SK-N-SH (cell line): Measurements from ENCODE around the gene EEF2K.

Experiments
- CHD2 ChIP-seq: fragments of 150-350 bp; IDR thresholded peaks from 2 replicates; pipeline ENCODE4 v1.6.1; 2018; ENCODE audit warnings: low read length; ENCODE audit not compliant: partially characterized antibody
- EZH2phosphoT487 ChIP-seq: fragments of 200-600 bp; sonication (generic); IDR thresholded peaks from 2 replicates; pipeline ENCODE4 v1.6.1; 2017; ENCODE audit warnings: low read depth, mixed run types, mild to moderate bottlenecking, antibody characterized with exemption, moderate library complexity, borderline replicate concordance
- FOXM1 ChIP-seq: IDR thresholded peaks from 2 replicates; pipeline ENCODE4 v1.4.0; 2012; ENCODE audit warnings: low read depth, mild to moderate bottlenecking
- GABPA ChIP-seq: IDR thresholded peaks from 2 replicates; pipeline ENCODE4 v1.4.0; 2012; ENCODE audit warnings: low read depth, mild to moderate bottlenecking
- JUND ChIP-seq: IDR thresholded peaks from 2 replicates; pipeline ENCODE4 v1.4.0; 2012
- MXI1 ChIP-seq: IDR thresholded peaks from 2 replicates; pipeline ENCODE4 v1.6.1; 2012; ENCODE audit warnings: mild to moderate bottlenecking, low read depth, low read length, improper control_type of control experiment
- RAD21 ChIP-seq: IDR thresholded peaks from 2 replicates; pipeline ENCODE4 v1.6.1; 2012; ENCODE audit warnings: mild to moderate bottlenecking, low read length
- RCOR1 ChIP-seq: fragments of 150-350 bp; IDR thresholded peaks from 2 replicates; pipeline ENCODE4 v1.6.1; 2017; ENCODE audit warnings: antibody characterized with exemption, low read length
- SIN3A ChIP-seq: IDR thresholded peaks from 2 replicates; pipeline ENCODE4 v1.6.1; 2012; ENCODE audit warnings: low read depth, mild to moderate bottlenecking, low read length, moderate library complexity, borderline replicate concordance
- SMC3 ChIP-seq: IDR thresholded peaks from 2 replicates; pipeline ENCODE4 v1.6.1; 2012; ENCODE audit warnings: low read depth, low read length, improper control_type of control experiment
- TEAD4 ChIP-seq: IDR thresholded peaks from 2 replicates; pipeline ENCODE4 v1.4.0; 2012; ENCODE audit warnings: mild to moderate bottlenecking, borderline replicate concordance; ENCODE audit not compliant: insufficient read depth
- YY1 ChIP-seq: IDR thresholded peaks from 2 replicates; pipeline ENCODE4 v1.4.0; 2012; ENCODE audit warnings: low read depth, mild to moderate bottlenecking
- TF ChIP-seq, protein P1 (sequence below): IDR thresholded peaks from 2 replicates; pipeline ENCODE4 v1.4.0; 2012; ENCODE audit warnings: low read depth, borderline replicate concordance
- TF ChIP-seq, protein P2 (sequence below): fragments of 200-600 bp; sonication (generic); IDR thresholded peaks from 2 replicates; pipeline ENCODE4 v1.6.1; 2017; ENCODE audit warnings: antibody characterized with exemption, mild to moderate bottlenecking, moderate library complexity

DNA sequence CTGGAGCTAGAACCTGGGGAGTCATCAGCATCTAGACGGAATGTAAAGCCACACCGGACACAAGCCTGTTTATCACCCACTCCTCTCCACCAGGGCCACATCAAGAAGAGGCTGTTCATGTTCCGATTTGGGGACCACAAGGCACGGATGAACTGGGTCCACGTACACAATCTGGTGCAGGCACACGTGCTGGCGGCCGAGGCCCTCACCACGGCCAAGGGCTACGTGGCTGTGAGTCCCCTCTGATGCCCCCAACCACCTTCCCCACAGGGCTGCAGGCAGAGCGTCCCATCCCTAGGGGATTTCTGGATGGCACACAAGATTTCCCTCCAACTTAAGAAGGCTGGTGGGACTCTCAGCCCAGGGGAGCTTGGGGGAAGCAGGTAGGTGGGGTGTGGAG is 24.7 kb upstream of the EEF2K start:
- TF ChIP-seq JUND (no peak), RAD21 (no peak), SIN3A (no peak), SMC3 (no peak), FOXM1 (no peak), GABPA (no peak), TEAD4 (no peak), CHD2 (no peak), EZH2phosphoT487 (no peak), MXI1 (no peak), RCOR1 (no peak), YY1 (no peak)
- TF ChIP-seq, protein P1, sequence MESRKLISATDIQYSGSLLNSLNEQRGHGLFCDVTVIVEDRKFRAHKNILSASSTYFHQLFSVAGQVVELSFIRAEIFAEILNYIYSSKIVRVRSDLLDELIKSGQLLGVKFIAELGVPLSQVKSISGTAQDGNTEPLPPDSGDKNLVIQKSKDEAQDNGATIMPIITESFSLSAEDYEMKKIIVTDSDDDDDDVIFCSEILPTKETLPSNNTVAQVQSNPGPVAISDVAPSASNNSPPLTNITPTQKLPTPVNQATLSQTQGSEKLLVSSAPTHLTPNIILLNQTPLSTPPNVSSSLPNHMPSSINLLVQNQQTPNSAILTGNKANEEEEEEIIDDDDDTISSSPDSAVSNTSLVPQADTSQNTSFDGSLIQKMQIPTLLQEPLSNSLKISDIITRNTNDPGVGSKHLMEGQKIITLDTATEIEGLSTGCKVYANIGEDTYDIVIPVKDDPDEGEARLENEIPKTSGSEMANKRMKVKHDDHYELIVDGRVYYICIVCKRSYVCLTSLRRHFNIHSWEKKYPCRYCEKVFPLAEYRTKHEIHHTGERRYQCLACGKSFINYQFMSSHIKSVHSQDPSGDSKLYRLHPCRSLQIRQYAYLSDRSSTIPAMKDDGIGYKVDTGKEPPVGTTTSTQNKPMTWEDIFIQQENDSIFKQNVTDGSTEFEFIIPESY, result no peak
- TF ChIP-seq, protein P2, sequence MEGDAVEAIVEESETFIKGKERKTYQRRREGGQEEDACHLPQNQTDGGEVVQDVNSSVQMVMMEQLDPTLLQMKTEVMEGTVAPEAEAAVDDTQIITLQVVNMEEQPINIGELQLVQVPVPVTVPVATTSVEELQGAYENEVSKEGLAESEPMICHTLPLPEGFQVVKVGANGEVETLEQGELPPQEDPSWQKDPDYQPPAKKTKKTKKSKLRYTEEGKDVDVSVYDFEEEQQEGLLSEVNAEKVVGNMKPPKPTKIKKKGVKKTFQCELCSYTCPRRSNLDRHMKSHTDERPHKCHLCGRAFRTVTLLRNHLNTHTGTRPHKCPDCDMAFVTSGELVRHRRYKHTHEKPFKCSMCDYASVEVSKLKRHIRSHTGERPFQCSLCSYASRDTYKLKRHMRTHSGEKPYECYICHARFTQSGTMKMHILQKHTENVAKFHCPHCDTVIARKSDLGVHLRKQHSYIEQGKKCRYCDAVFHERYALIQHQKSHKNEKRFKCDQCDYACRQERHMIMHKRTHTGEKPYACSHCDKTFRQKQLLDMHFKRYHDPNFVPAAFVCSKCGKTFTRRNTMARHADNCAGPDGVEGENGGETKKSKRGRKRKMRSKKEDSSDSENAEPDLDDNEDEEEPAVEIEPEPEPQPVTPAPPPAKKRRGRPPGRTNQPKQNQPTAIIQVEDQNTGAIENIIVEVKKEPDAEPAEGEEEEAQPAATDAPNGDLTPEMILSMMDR, result no peak
